ENCODE measurements around the gene RHBDF1. TPM values are rescaled to one million over a fixed set of nuclear protein-coding genes. Genes with fewer than 3 reads are reported as not detected.

The RHBDF1 gene
- polyA plus RNA-seq, 2 of the 4 experiments (the other 2 are of a cell fraction), result 13.5 to 19.2 TPM

- POLR2A ChIA-PET, result no interaction called here
- Histone ChIP-seq H3K9me3 (no peaks in the 10 kb centered on the region), H3K4me2 (no peak overlapping the region), H3K27ac (no peak overlapping the region), H3K4me3 (no peak overlapping the region), H3K4me1 (peaks cover 10% of the 10 kb centered on the region)
- CTCF ChIA-PET, result interaction anchor here (1.6 to 11.0 kb wide), 3 partner anchors 11 to 80 kb away, joined by 4 to 104 read pairs (median 85); partner anchors contain the start of gene HBQ1
- FAIRE-seq (no peak), DNase-seq (ENCODE audit: low read depth in 1 of 2, low spot score in 1 of 2) (no peak), ATAC-seq (no peak)
- no peak for TF ChIP-seq GATA3 (IDR thresholded peaks at IDR 0.05; ENCODE audit: borderline replicate concordance)
- TF ChIP-seq RCOR1 (IDR thresholded peaks at IDR 0.05; ENCODE audit: low read depth, low read length), result no peak
- TF ChIP-seq MAX (IDR thresholded peaks at IDR 0.05), result no peak
- TF ChIP-seq RNF2 (IDR thresholded peaks at IDR 0.05; ENCODE audit: borderline replicate concordance, low read depth), result no peak
- TF ChIP-seq PHF8 (IDR thresholded peaks at IDR 0.05; ENCODE audit: borderline replicate concordance, low read depth), result no peak
- TF ChIP-seq HEYL (CRISPR knock-in tag; IDR thresholded peaks at IDR 0.05), result no peak
- TF ChIP-seq NFE2L2 (conservative IDR thresholded peaks at IDR 0.05; ENCODE audit: low read length), result no peak
- no peak for TF ChIP-seq RAD21 (conservative IDR thresholded peaks at IDR 0.05 in 1 of 2, IDR thresholded peaks at IDR 0.05 in 1 of 2)
- no peak for TF ChIP-seq POLR2A (IDR thresholded peaks at IDR 0.05; ENCODE audit: low read length)
- no peak for TF ChIP-seq PBX3 (IDR thresholded peaks at IDR 0.05)
- no peak for TF ChIP-seq NPAS2 (CRISPR knock-in tag; IDR thresholded peaks at IDR 0.05; ENCODE audit: borderline replicate concordance)
- TF ChIP-seq POLR2AphosphoS2 (conservative IDR thresholded peaks at IDR 0.05; ENCODE audit: low read length), result no peak
- no peak for TF ChIP-seq FOSB (CRISPR knock-in tag; IDR thresholded peaks at IDR 0.05)
- no peak for TF ChIP-seq SMC3 (IDR thresholded peaks at IDR 0.05)
- no peak for TF ChIP-seq NR3C1 (IDR thresholded peaks at IDR 0.05)
- TF ChIP-seq ATOH8 (CRISPR knock-in tag; IDR thresholded peaks at IDR 0.05; ENCODE audit: low read depth), result no peak
- TF ChIP-seq FOXS1 (CRISPR knock-in tag; IDR thresholded peaks at IDR 0.05), result no peak
- TF ChIP-seq MAZ (IDR thresholded peaks at IDR 0.05; ENCODE audit: borderline replicate concordance, low read depth, low read length), result no peak
- no peak for TF ChIP-seq MAFK (IDR thresholded peaks at IDR 0.05; ENCODE audit: partially characterized antibody)
- TF ChIP-seq BCL3 (IDR thresholded peaks at IDR 0.05), result no peak
- WGBS (ENCODE audit: missing lambda C conversion rate), result 94% methylated on average over 5 of the region's 6 CpGs
Observed at GRCh38 chr16:101586-101985, 29.2 kb upstream of the RHBDF1 start.

- H3K4me2 ChIP-seq, result no peak overlapping the region
- FAIRE-seq (no peak), DNase-seq (ENCODE audit: low read depth in 1 of 2, low spot score in 1 of 2) (no peak), ATAC-seq (no peak)
- H3K4me1 ChIP-seq, result peaks cover 10% of the 10 kb centered on the region
- no peak overlapping the region for H3K27ac ChIP-seq
- no peak overlapping the region for H3K4me3 ChIP-seq
- no peak for TF ChIP-seq MAFK (IDR thresholded peaks at IDR 0.05; ENCODE audit: partially characterized antibody)
- no peak for TF ChIP-seq RAD21 (conservative IDR thresholded peaks at IDR 0.05 in 1 of 2, IDR thresholded peaks at IDR 0.05 in 1 of 2)
- TF ChIP-seq ATOH8 (CRISPR knock-in tag; IDR thresholded peaks at IDR 0.05; ENCODE audit: low read depth), result no peak
- TF ChIP-seq HOXB5 (CRISPR knock-in tag; IDR thresholded peaks at IDR 0.05), result no peak
- no peak for TF ChIP-seq CHD2 (IDR thresholded peaks at IDR 0.05; ENCODE audit: low read length, partially characterized antibody)
- no peak for TF ChIP-seq BCL3 (IDR thresholded peaks at IDR 0.05)
- TF ChIP-seq RARB (CRISPR knock-in tag; IDR thresholded peaks at IDR 0.05), result no peak
- no peak for TF ChIP-seq KDM5A (IDR thresholded peaks at IDR 0.05)
- no peak for TF ChIP-seq FOXS1 (CRISPR knock-in tag; IDR thresholded peaks at IDR 0.05)
- no peak for TF ChIP-seq GATA3 (IDR thresholded peaks at IDR 0.05; ENCODE audit: borderline replicate concordance)
- no peak for TF ChIP-seq CBX2 (IDR thresholded peaks at IDR 0.05; ENCODE audit: borderline replicate concordance, low read depth)
- ChIA-PET CTCF (no interaction called here), POLR2A (no interaction called here)
- WGBS (ENCODE audit: missing lambda C conversion rate), result 96% methylated on average over 5 of the region's 5 CpGs
- no peaks in the 10 kb centered on the region for H3K9me3 ChIP-seq
Observed at GRCh38 chr16:100989-101388, 28.6 kb upstream of the RHBDF1 start.
